SJSA1 (cell line): ENCODE data around the gene ATP8B3. TPM values are rescaled to one million over a fixed set of nuclear protein-coding genes. Genes with fewer than 3 reads are reported as not detected.

ENCODE experiments used
- DNase-seq, 2 experiments: peaks; one replicate each; pipeline ENCODE4 v3.0.0-alpha.2; 2015 to 2020; ENCODE audit warnings: low spot score in 2 of 2, low read depth in 1 of 2
- H3K27ac ChIP-seq: fragments of 250-450 bp; sonication (Bioruptor Pico); 2 replicates; pipeline ENCODE4 v1.5.1; 2020; ENCODE audit warnings: mild to moderate bottlenecking, moderate library complexity
- H3K27me3 ChIP-seq: fragments of 250-450 bp; sonication (Bioruptor Pico); replicated peaks from 2 replicates; pipeline ENCODE4 v1.5.1; 2020; ENCODE audit warnings: mild to moderate bottlenecking, moderate library complexity
- H3K36me3 ChIP-seq: fragments of 250-450 bp; sonication (Bioruptor Pico); 2 replicates; pipeline ENCODE4 v1.5.1; 2020; ENCODE audit warnings: mild to moderate bottlenecking
- H3K4me1 ChIP-seq: fragments of 250-450 bp; sonication (Bioruptor Pico); replicated peaks from 2 replicates; pipeline ENCODE4 v1.6.1; 2021; ENCODE audit warnings: mild to moderate bottlenecking
- H3K4me3 ChIP-seq: fragments of 250-450 bp; sonication (Bioruptor Pico); 2 replicates; pipeline ENCODE4 v1.5.1; 2020; ENCODE audit warnings: mild to moderate bottlenecking
- H3K9me3 ChIP-seq: fragments of 250-450 bp; sonication (Bioruptor Pico); replicated peaks from 2 replicates; pipeline ENCODE4 v1.5.1; 2020; ENCODE audit warnings: mild to moderate bottlenecking
- total RNA-seq: library from RNA; depleted of rRNA; stranded (reverse); fragments of >200 nt; shearing (Covaris generic); gene quantifications from 2 replicates; pipeline ENCODE4 v1.2.3, GENCODE V29; 2014

Gene ATP8B3
- total RNA-seq, 1 experiment from 2014 or later = 3.8 TPM

GRCh38 chr19:1755467-1756171 lies 56.5 kb downstream of the ATP8B3 start:
- no peak for DNase-seq
- H3K36me3 ChIP-seq = no peaks in the 10 kb centered on the region
- no peak overlapping the region for H3K4me3 ChIP-seq
- H3K27me3 ChIP-seq = peaks cover 89% of the 10 kb centered on the region
- no peaks in the 10 kb centered on the region for H3K4me1 ChIP-seq
- H3K9me3 ChIP-seq = no peaks in the 10 kb centered on the region; the same call in 1 of the 2 replicates
- no peak overlapping the region for H3K27ac ChIP-seq

DNA sequence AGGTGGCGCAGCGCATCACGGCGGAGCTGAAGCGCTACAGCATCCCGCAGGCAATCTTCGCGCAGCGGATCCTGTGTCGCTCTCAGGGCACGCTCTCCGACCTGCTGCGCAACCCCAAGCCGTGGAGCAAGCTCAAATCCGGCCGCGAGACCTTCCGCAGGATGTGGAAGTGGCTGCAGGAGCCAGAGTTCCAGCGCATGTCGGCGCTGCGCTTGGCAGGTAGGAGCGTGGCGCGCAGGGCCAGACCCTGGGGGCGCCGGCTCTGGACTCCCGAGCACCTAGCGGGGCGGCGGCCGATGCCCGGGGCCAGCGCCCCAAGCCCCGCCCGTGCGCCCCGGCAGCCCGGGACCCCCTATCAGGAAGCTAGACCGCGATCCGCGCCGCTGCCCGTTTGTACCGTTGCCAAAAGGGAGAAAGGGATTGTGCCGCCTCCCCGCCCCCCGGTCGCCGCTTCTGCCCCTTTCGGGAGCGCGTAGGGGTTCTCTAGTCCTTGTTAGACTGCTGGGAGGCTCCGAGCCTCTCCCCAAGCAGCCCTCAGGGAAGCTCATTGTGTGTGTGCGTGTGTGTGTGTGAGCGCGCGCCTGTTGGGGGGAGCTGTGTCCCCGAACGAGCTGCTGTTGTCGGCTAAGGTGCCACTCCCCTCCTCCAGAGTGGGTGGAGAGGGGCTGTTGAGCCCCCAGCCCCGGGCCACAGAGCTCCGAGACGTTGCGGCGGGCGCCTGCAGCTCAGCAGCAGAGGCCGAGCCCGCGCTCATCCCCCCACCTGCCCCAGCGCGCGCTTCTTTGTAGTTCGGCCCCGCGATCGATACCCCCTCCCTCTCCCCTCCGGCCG lies 57.2 kb downstream of the ATP8B3 start:
- no peaks in the 10 kb centered on the region for H3K4me1 ChIP-seq
- DNase-seq = no peak
- peaks cover 89% of the 10 kb centered on the region for H3K27me3 ChIP-seq
- H3K9me3 ChIP-seq = no peaks in the 10 kb centered on the region; the same call in 1 of the 2 replicates
- H3K27ac ChIP-seq = no peak overlapping the region
- no peak overlapping the region for H3K4me3 ChIP-seq
- H3K36me3 ChIP-seq = no peaks in the 10 kb centered on the region

DNA sequence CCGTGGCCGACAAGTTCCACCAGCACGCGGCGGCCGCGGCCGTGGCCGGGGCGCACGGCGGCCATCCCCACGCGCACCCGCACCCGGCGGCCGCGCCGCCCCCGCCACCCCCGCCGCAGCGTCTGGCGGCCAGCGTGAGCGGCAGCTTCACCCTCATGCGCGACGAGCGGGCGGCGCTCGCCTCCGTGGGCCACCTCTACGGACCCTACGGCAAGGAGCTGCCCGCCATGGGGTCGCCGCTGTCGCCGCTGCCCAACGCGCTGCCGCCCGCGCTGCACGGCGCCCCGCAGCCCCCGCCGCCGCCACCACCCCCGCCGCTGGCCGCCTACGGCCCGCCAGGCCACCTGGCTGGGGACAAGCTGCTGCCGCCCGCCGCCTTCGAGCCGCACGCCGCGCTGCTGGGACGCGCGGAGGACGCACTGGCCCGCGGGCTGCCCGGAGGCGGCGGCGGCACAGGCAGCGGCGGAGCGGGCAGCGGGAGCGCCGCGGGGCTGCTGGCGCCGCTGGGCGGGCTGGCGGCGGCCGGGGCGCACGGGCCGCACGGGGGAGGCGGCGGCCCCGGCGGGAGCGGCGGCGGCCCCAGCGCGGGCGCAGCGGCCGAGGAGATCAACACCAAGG lies 57.9 kb downstream of the ATP8B3 start:
- peaks cover 89% of the 10 kb centered on the region for H3K27me3 ChIP-seq
- H3K4me1 ChIP-seq = peaks cover 6% of the 10 kb centered on the region
- H3K27ac ChIP-seq = no peak overlapping the region
- no peak overlapping the region for H3K4me3 ChIP-seq
- no peak for DNase-seq
- no peaks in the 10 kb centered on the region; the same call in 1 of the 2 replicates for H3K9me3 ChIP-seq
- H3K36me3 ChIP-seq = no peaks in the 10 kb centered on the region

DNA sequence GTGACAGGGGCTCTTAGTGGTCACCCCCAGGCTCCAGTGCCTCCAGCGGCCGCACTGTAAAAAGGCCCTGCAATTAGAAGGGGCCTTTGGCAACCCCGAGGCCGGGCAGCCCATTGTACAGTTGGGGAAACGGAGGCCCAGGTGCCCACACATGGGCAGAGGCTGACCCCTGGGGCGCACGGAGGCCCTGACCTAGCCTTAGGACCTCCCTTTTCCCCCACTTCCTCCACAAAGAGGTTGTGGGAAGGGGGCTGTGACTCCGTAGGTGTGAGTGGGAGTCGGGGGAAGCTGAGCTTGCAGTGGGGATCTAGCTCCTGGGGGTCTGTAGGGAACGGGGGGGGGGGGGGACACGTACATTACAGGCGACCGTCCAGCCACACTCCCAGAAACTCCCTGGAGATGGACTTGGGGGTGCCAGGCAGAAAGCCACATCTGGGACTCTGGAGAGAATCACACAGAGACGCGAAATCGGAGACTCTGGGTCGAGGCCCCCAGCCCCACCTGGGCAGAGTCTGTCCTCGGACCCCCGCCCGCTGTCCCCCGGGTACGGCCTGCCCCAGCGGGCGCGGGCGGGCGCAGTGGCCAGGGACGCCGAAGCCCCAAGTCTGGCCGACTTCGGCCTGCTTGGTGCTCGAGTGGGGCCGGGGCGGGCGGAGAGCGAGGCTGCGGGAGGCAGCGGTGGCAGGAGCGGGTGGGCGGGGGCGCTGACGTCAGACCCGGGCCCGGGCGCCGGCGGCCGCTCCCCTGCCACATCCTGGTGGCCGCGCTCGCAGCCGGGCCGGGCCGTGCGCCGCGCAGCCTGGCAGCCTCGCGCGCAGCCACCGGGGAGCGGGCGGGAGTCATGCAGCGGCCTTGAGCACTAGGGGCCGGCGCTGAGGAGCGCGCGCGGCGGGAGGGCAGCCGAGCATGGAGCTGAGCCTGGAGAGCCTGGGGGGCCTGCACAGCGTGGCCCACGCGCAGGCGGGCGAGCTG lies 59.0 kb downstream of the ATP8B3 start, which contains the start of gene ONECUT3:
TSS of gene ONECUT3 (plus strand) at position 750 of the 972 bp plus-strand sequence. CDS start at position 907, 157 bp downstream.
- no peak for DNase-seq
- H3K27ac ChIP-seq = no peak within 1 kb of the TSS
- H3K4me3 ChIP-seq = no peak within 1 kb of the TSS
- H3K4me1 ChIP-seq = peaks cover 16% of the 10 kb centered on the region
- H3K27me3 ChIP-seq = peaks cover 91% of the 10 kb centered on the region
- no peaks in the 10 kb centered on the region for H3K36me3 ChIP-seq
- no peaks in the 10 kb centered on the region; the same call in 1 of the 2 replicates for H3K9me3 ChIP-seq

- no peaks in the 10 kb centered on the region; the same call in 1 of the 2 replicates for H3K9me3 ChIP-seq
- H3K36me3 ChIP-seq = no peaks in the 10 kb centered on the region
- DNase-seq = no peak
Observed at GRCh38 chr19:1752009-1752756, 59.9 kb downstream of the ATP8B3 start.

DNA sequence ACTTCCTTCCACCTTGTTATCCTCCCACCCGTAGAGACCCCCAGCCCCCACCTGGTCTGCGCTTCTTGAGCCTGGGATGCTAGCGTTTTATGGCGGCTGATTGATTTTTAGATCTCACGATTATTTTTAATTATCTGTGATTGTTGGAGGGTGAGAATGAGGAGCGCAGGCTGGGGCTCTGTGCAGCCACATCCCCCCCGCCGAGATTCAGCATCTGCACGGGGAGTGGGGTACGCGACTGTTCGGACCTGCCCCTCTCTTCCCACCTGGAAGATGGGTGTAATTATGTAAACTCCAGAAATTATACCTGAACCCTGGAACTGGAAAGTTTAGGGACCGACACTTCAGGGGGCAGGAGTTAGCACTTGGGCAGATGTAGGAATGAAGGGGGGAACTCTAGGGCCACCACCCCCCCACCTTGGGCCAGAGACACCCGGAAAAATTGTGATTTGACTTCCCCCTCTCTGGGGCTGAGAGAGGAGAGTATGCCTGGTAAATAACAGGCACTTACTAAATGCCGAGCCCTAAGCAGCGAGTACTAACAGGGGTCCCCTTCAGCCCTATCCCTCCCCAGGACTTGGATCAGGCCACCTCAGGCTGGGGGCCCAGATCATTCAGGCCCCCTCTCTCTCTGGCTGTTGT lies 60.6 kb downstream of the ATP8B3 start:
- H3K36me3 ChIP-seq = no peaks in the 10 kb centered on the region
- H3K27me3 ChIP-seq = peaks cover 88% of the 10 kb centered on the region
- DNase-seq = no peak
- no peak overlapping the region for H3K27ac ChIP-seq
- H3K4me3 ChIP-seq = no peak overlapping the region
- H3K4me1 ChIP-seq = peaks cover 32% of the 10 kb centered on the region
- no peaks in the 10 kb centered on the region; the same call in 1 of the 2 replicates for H3K9me3 ChIP-seq

More at GRCh38 chr19:1752009-1752756, 59.9 kb downstream of the ATP8B3 start:
- Histone ChIP-seq H3K4me1 (peaks cover 25% of the 10 kb centered on the region), H3K27me3 (peaks cover 89% of the 10 kb centered on the region), H3K27ac (no peak overlapping the region), H3K4me3 (no peak overlapping the region)

DNA sequence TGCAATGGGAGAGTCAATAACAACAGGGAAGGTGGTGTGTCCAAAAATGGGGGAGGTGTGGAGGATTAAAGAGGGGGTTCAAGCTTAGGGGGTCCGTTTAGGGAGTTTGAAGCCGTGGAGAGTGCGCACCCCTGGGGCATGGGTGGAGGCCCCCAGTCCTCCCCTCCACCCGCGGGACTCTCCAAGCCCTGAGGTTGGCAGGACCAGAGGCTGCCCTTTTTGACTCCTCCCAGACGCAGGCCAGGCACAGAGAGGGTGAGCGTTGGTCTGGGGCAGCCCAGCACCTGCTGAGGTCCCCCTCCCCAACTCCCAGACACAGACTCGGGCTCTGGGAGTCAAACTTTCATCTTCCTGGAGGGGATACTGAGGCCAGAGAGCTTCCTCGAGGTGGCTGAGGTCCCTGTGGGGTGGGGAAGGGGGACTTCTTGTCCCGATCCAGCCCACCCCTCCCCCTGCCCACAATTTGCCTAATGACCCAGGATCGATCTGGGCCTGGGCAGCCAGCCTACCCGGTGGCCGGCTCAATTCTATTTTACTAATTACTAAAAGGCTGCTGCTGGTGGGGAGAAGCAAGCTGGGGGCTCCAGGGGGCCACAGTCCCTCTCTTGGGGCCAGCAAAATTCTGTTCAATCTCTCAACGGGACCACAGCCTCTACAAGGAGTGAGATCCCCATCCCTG lies 61.6 kb downstream of the ATP8B3 start:
- Histone ChIP-seq H3K27ac (no peak overlapping the region), H3K9me3 (no peaks in the 10 kb centered on the region), H3K27me3 (peaks cover 81% of the 10 kb centered on the region), H3K4me3 (no peak overlapping the region), H3K4me1 (peaks cover 36% of the 10 kb centered on the region), H3K36me3 (no peaks in the 10 kb centered on the region)
- no peak for DNase-seq

DNA sequence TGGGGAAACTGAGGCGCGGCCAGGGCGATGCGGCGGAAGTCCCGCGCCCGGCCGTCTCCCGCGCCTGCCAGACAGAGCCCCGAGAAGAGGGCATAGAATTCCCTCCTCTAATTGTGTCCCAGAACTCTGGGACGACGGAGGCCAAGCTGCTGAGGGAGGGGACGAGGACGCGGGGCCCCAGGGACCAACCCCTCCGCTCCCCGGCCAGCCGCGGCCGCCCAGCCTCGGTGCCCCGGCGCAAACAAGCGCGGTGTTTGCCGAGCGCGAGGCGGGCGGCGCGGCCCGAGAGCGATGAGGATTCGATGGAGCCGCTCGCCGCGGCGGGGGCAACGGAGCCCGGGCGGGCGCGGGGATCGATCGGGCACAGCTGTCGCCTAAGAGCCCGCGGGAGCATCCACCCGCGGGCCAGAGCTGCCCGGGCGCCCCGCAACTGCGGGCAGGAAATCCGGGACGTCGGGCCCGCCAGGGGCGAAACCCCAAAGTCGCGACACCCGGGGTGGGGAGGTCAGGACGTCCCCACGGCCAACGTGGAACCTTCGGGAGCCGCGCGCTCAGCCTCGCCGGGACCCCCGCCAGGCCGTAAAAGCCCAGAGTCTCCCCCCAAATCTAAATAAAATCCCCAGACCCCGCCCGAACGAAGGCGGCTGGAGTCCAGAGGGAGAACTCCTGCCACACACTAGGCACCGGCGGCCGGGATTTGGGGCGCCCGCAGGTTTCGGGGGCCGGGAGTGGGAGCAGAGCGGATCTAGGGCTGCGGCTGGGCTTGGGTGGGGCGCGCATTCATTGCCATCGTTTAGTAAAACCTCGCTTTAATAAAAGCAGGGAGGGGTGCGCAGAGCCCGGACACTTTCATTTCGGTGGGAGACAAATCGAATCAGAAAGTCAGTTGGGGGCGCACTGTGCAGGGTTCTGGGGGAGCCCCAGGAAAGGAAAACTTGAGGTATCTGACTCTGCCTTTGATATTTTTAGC lies 62.4 kb downstream of the ATP8B3 start:
- Histone ChIP-seq H3K27me3 (peaks cover 81% of the 10 kb centered on the region), H3K9me3 (no peaks in the 10 kb centered on the region), H3K4me1 (peaks cover 38% of the 10 kb centered on the region), H3K36me3 (no peaks in the 10 kb centered on the region), H3K4me3 (no peak overlapping the region), H3K27ac (no peak overlapping the region)
- DNase-seq = no peak

GRCh38 chr19:1748873-1749341 lies 63.2 kb downstream of the ATP8B3 start:
- DNase-seq = no peak
- Histone ChIP-seq H3K4me3 (no peak overlapping the region), H3K27ac (no peak overlapping the region), H3K36me3 (no peaks in the 10 kb centered on the region), H3K4me1 (peaks cover 38% of the 10 kb centered on the region), H3K27me3 (peaks cover 83% of the 10 kb centered on the region), H3K9me3 (no peaks in the 10 kb centered on the region)

GRCh38 chr19:1748115-1748872 lies 63.8 kb downstream of the ATP8B3 start:
- H3K4me1 ChIP-seq = peaks cover 38% of the 10 kb centered on the region
- DNase-seq = no peak
- no peaks in the 10 kb centered on the region for H3K9me3 ChIP-seq
- H3K36me3 ChIP-seq = no peaks in the 10 kb centered on the region
- H3K27ac ChIP-seq = no peak overlapping the region
- H3K27me3 ChIP-seq = peaks cover 84% of the 10 kb centered on the region
- no peak overlapping the region for H3K4me3 ChIP-seq
